Measurements from ENCODE around the gene MCCC2. TPM values are rescaled to one million over a fixed set of nuclear protein-coding genes. Genes with fewer than 3 reads are reported as not detected.

The MCCC2 gene
- total and polyA plus RNA-seq, 2 of the 13 experiments (the other 11 are each of a cell fraction or from before 2014, with no cell fraction given) = 44.8 to 83.6 TPM

GRCh38 chr5:71681296-71681695, 94.2 kb downstream of the MCCC2 start:
- BruUV-seq (replicated peaks) = no TSS peak
- no peak overlapping the region for H3K4me2 ChIP-seq (ENCODE audit: low read depth, low read length)
- intact Hi-C loops (cut with micrococcal nuclease; ENCODE audit: unreplicated experiment) = no loop called here
- DNase-seq (ENCODE audit: low spot score) (no peak), ATAC-seq (no peak), FAIRE-seq (no peak)
- ChIA-PET POLR2A (no interaction called here), CTCF (ENCODE audit: low intra/inter-chr PET ratio, low total read pairs) (no interaction called here)
- H3K4me3 ChIP-seq (replicated peaks in 1 of 3; ENCODE audit: insufficient read depth in 1 of 3, low read depth in 2 of 3, low read length in 3 of 3) = no peak overlapping the region
- no peak for TF ChIP-seq ZNF3 (CRISPR knock-in tag; IDR thresholded peaks at IDR 0.05)
- TF ChIP-seq BORCS8-MEF2B (CRISPR knock-in tag; IDR thresholded peaks at IDR 0.05) = no peak
- no peak for TF ChIP-seq ZFP82 (CRISPR knock-in tag; IDR thresholded peaks at IDR 0.05; ENCODE audit: borderline replicate concordance)
- TF ChIP-seq THAP8 (CRISPR knock-in tag; IDR thresholded peaks at IDR 0.05; ENCODE audit: borderline replicate concordance) = no peak
- no peak for TF ChIP-seq ZNF652 (CRISPR knock-in tag; IDR thresholded peaks at IDR 0.05; ENCODE audit: borderline replicate concordance, low read depth)
- TF ChIP-seq MEIS1 (CRISPR knock-in tag; IDR thresholded peaks at IDR 0.05; ENCODE audit: borderline replicate concordance) = no peak
- TF ChIP-seq ZBTB33 (CRISPR knock-in tag; IDR thresholded peaks at IDR 0.05) = no peak
- TF ChIP-seq PPARG (CRISPR knock-in tag; conservative IDR thresholded peaks at IDR 0.05) = no peak
- no peak for TF ChIP-seq PHB2 (IDR thresholded peaks at IDR 0.05; ENCODE audit: partially characterized antibody)
- no peak for TF ChIP-seq ZNF441 (CRISPR knock-in tag; IDR thresholded peaks at IDR 0.05; ENCODE audit: borderline replicate concordance)
- no peak for TF ChIP-seq ARHGAP35 (CRISPR knock-in tag; IDR thresholded peaks at IDR 0.05; ENCODE audit: borderline replicate concordance)
- no peak for TF ChIP-seq ZNF687 (CRISPR knock-in tag; IDR thresholded peaks at IDR 0.05)
- TF ChIP-seq NONO (IDR thresholded peaks at IDR 0.05) = no peak
- no peak for TF ChIP-seq NONO (CRISPR knock-in tag; conservative IDR thresholded peaks at IDR 0.05)
- H3K9me3 ChIP-seq (ENCODE audit: low read length) = no peaks in the 10 kb centered on the region
- H3K36me3 ChIP-seq (replicated peaks in 1 of 2; ENCODE audit: control insufficient read depth in 1 of 2, insufficient read depth in 2 of 2, low read length in 2 of 2) = no peaks in the 10 kb centered on the region
- in situ Hi-C loops (cut with HindIII; ENCODE audit: extremely low pct_ligation_motif_present, low pct_unique_long_range_greater_than_20kb) = no loop called here
- H3K9ac ChIP-seq (ENCODE audit: insufficient read depth, low read depth, low read length) = no peak overlapping the region
- no peaks in the 10 kb centered on the region; a peak in 1 of 5 replicates for H3K27me3 ChIP-seq (ENCODE audit: control insufficient read depth in 1 of 2, insufficient read depth in 2 of 2, low read length in 2 of 2)
- H3K79me2 ChIP-seq (ENCODE audit: insufficient read depth, low read length) = no peaks in the 10 kb centered on the region
- no peaks in the 10 kb centered on the region for H3K4me1 ChIP-seq (ENCODE audit: insufficient read depth, low read length)
- H4K20me1 ChIP-seq (ENCODE audit: insufficient read depth, low read length) = no peaks in the 10 kb centered on the region
- no peak overlapping the region for H3K27ac ChIP-seq (ENCODE audit: extremely low read length, insufficient read depth, low read length)
- no peak overlapping the region for H2AFZ ChIP-seq (ENCODE audit: low read length)
- 69% methylated on average over 3 of the region's 3 CpGs for WGBS (ENCODE audit: low lambda C conversion rate)

Data from HepG2 (cell line).